Loucy (cell line): ENCODE measurements around the gene UCK2.
A peak's percentile ranks its signal among the peaks of the same experiment; 100 is the strongest.

Source experiments
- H2AFZ ChIP-seq: fragments of 200-600 bp; sonication (generic); 2 replicates; pipeline ENCODE4 v1.6.0; 2016; ENCODE audit warnings: antibody characterized with exemption, mild to moderate bottlenecking, low read length, moderate library complexity
- H3F3A ChIP-seq: fragments of 200-600 bp; 2 replicates; pipeline ENCODE4 v1.6.0; 2016; ENCODE audit warnings: antibody characterized with exemption, low read depth, mild to moderate bottlenecking
- H3K27me3 ChIP-seq: fragments of 200-600 bp; sonication (generic); 2 replicates; pipeline ENCODE4 v1.6.1; 2014; ENCODE audit warnings: low read length, mild to moderate bottlenecking; ENCODE audit not compliant: insufficient read depth, poor library complexity, severe bottlenecking
- H3K36me3 ChIP-seq: fragments of 200-600 bp; sonication (generic); 2 replicates; pipeline ENCODE4 v1.6.1; 2016; ENCODE audit warnings: low read length; ENCODE audit not compliant: insufficient read depth
- H3K4me1 ChIP-seq: fragments of 200-600 bp; sonication (generic); 2 replicates; pipeline ENCODE4 v1.5.1; 2014; ENCODE audit warnings: low read length, mild to moderate bottlenecking; ENCODE audit not compliant: insufficient read depth, poor library complexity, severe bottlenecking
- H3K4me2 ChIP-seq: fragments of 200-600 bp; sonication (generic); 2 replicates; pipeline ENCODE4 v1.6.0; 2014; ENCODE audit warnings: antibody characterized with exemption, low read length, low read depth, mild to moderate bottlenecking; ENCODE audit not compliant: poor library complexity, severe bottlenecking
- H3K4me3 ChIP-seq: fragments of 200-600 bp; sonication (generic); 2 replicates; pipeline ENCODE4 v1.5.1; 2014; ENCODE audit warnings: low read length, mild to moderate bottlenecking, mixed read lengths; ENCODE audit not compliant: poor library complexity, severe bottlenecking
- H3K79me2 ChIP-seq: fragments of 200-600 bp; sonication (generic); 2 replicates; pipeline ENCODE4 v1.6.1; 2014; ENCODE audit warnings: low read length; ENCODE audit not compliant: insufficient read depth
- H3K9ac ChIP-seq: fragments of 200-600 bp; sonication (generic); 2 replicates; pipeline ENCODE4 v1.6.0; 2014; ENCODE audit warnings: mild to moderate bottlenecking, low read depth, low read length, moderate library complexity; ENCODE audit not compliant: poor library complexity, severe bottlenecking
- H3K9me2 ChIP-seq: fragments of 200-600 bp; sonication (generic); replicated peaks from 2 replicates; pipeline ENCODE4 v1.6.1; 2016; ENCODE audit warnings: low read depth, low read length, mixed read lengths
- H3K9me3 ChIP-seq: fragments of 200-600 bp; sonication (generic); 2 replicates; pipeline ENCODE4 v1.6.1; 2014; ENCODE audit warnings: mild to moderate bottlenecking, antibody characterized with exemption, low read length, low read depth; ENCODE audit not compliant: insufficient read depth
- H4K20me1 ChIP-seq: fragments of 200-600 bp; sonication (generic); 2 replicates; pipeline ENCODE4 v1.6.0; 2014; ENCODE audit warnings: antibody characterized with exemption, low read length, mild to moderate bottlenecking; ENCODE audit not compliant: insufficient read depth, poor library complexity, severe bottlenecking
- CTCF ChIP-seq: fragments of 200-600 bp; sonication (generic); conservative IDR thresholded peaks from 2 replicates; pipeline ENCODE4 v1.5.1; 2014; ENCODE audit warnings: mild to moderate bottlenecking, antibody characterized with exemption, low read length
- EZH2phosphoT487 ChIP-seq: fragments of 200-600 bp; IDR thresholded peaks from 2 replicates; pipeline ENCODE4 v1.6.1; 2018; ENCODE audit warnings: antibody characterized with exemption, mild to moderate bottlenecking, moderate library complexity, borderline replicate concordance

Gene UCK2

GRCh38 chr1:165843304-165843703, 15.9 kb downstream of the UCK2 start:
- H3K4me2 ChIP-seq: peak overlapping the region; percentile 70
- H4K20me1 ChIP-seq: peaks cover 93% of the 10 kb centered on the region
- no peak for TF ChIP-seq EZH2phosphoT487
- no peak for TF ChIP-seq CTCF
- peaks cover 100% of the 10 kb centered on the region for H3K79me2 ChIP-seq
- H3K4me3 ChIP-seq: no peak overlapping the region
- H3K4me1 ChIP-seq: peaks cover 87% of the 10 kb centered on the region
- H3K9me3 ChIP-seq: no peaks in the 10 kb centered on the region
- no peak overlapping the region for H3K9ac ChIP-seq
- H3K27me3 ChIP-seq: no peaks in the 10 kb centered on the region
- no peak overlapping the region for H2AFZ ChIP-seq
- H3K36me3 ChIP-seq: 0 out of 2 replicates have a peak, but pooled peaks cover 7% of the 10 kb centered on the region
- peaks cover 3% of the 10 kb centered on the region; the same call in 1 of the 2 replicates for H3F3A ChIP-seq
- H3K9me2 ChIP-seq: no peaks in the 10 kb centered on the region

- Histone ChIP-seq H2AFZ (no peak overlapping the region), H3K79me2 (peaks cover 100% of the 10 kb centered on the region), H3K9me2 (no peaks in the 10 kb centered on the region), H3K4me1 (peaks cover 85% of the 10 kb centered on the region), H3K9ac (no peak overlapping the region), H4K20me1 (peaks cover 91% of the 10 kb centered on the region), H3K27me3 (no peaks in the 10 kb centered on the region), H3K4me2 (no peak overlapping the region), H3K36me3 (peaks cover 13% of the 10 kb centered on the region; the same call in 1 of the 2 replicates), H3F3A (peaks cover 3% of the 10 kb centered on the region; the same call in 1 of the 2 replicates), H3K9me3 (no peaks in the 10 kb centered on the region), H3K4me3 (no peak overlapping the region)
- TF ChIP-seq EZH2phosphoT487: no peak
- TF ChIP-seq CTCF: no peak
Observed at GRCh38 chr1:165844114-165844798, 16.8 kb downstream of the UCK2 start.

- peaks cover 13% of the 10 kb centered on the region; the same call in 1 of the 2 replicates for H3K36me3 ChIP-seq
- H3K4me2 ChIP-seq: peak overlapping the region; percentile 54
- H3K9me2 ChIP-seq: no peaks in the 10 kb centered on the region
- peaks cover 86% of the 10 kb centered on the region for H3K4me1 ChIP-seq
- H3F3A ChIP-seq: peaks cover 3% of the 10 kb centered on the region; the same call in 1 of the 2 replicates
- H3K4me3 ChIP-seq: no peak overlapping the region
- no peaks in the 10 kb centered on the region for H3K27me3 ChIP-seq
- peaks cover 84% of the 10 kb centered on the region for H4K20me1 ChIP-seq
- TF ChIP-seq CTCF (no peak), EZH2phosphoT487 (no peak)
- no peak overlapping the region for H2AFZ ChIP-seq
- no peak overlapping the region for H3K9ac ChIP-seq
- H3K9me3 ChIP-seq: no peaks in the 10 kb centered on the region
- peaks cover 100% of the 10 kb centered on the region for H3K79me2 ChIP-seq
Observed at GRCh38 chr1:165844933-165845332, 17.5 kb downstream of the UCK2 start.
